GM12878 (cell line): Measurements from ENCODE around the gene UBE2E3. TPM values are rescaled to one million over a fixed set of nuclear protein-coding genes. Genes with fewer than 3 reads are reported as not detected.

ENCODE experiments used
- DPF2 ChIP-seq: fragments of 450-650 bp; IDR thresholded peaks from 2 replicates; pipeline ENCODE4 v1.6.1; 2017; ENCODE audit warnings: mild to moderate bottlenecking
- GATAD2B ChIP-seq: fragments of 450-650 bp; conservative IDR thresholded peaks from 2 replicates; pipeline ENCODE4 v1.6.1; 2017; ENCODE audit warnings: low read depth, mild to moderate bottlenecking, moderate library complexity
- HDGF ChIP-seq: fragments of 450-650 bp; IDR thresholded peaks from 2 replicates; pipeline ENCODE4 v1.6.1; 2016; ENCODE audit warnings: antibody characterized with exemption
- IKZF2 ChIP-seq, 2 experiments: fragments of 450-650 bp; IDR thresholded peaks; 2 replicates each; pipeline ENCODE4 v1.6.1; 2017; ENCODE audit warnings: mild to moderate bottlenecking in 2 of 2, moderate library complexity in 2 of 2
- MEF2A ChIP-seq: IDR thresholded peaks from 2 replicates; pipeline ENCODE4 v1.6.1; 2011; ENCODE audit warnings: low read depth, mild to moderate bottlenecking, low read length, moderate library complexity; ENCODE audit not compliant: insufficient read depth
- MYB ChIP-seq: fragments of 150-350 bp; IDR thresholded peaks from 2 replicates; pipeline ENCODE4 v1.6.1; 2014; ENCODE audit warnings: mild to moderate bottlenecking, low read depth, low read length, borderline replicate concordance
- NR2F1 ChIP-seq: fragments of 450-650 bp; conservative IDR thresholded peaks from 2 replicates; pipeline ENCODE4 v1.6.1; 2017; ENCODE audit warnings: mild to moderate bottlenecking
- SMAD5 ChIP-seq: IDR thresholded peaks from 2 replicates; pipeline ENCODE4 v1.6.1; 2016; ENCODE audit warnings: antibody characterized with exemption, low read depth
- YY1 ChIP-seq: IDR thresholded peaks from 2 replicates; pipeline ENCODE4 v1.6.1; 2011; ENCODE audit warnings: low read depth, mild to moderate bottlenecking, low read length
- ZBTB40 ChIP-seq: fragments of 450-650 bp; IDR thresholded peaks from 2 replicates; pipeline ENCODE4 v1.6.1; 2016; ENCODE audit warnings: mild to moderate bottlenecking, moderate library complexity, borderline replicate concordance
- ZNF217 ChIP-seq: fragments of 450-650 bp; IDR thresholded peaks from 2 replicates; pipeline ENCODE4 v1.6.1; 2017; ENCODE audit warnings: antibody characterized with exemption, mild to moderate bottlenecking
- ZNF274 ChIP-seq: IDR thresholded peaks from one replicate; pipeline ENCODE4 v1.8.0; 2011; ENCODE audit not compliant: insufficient read length, insufficient read depth
- ZNF384 ChIP-seq: IDR thresholded peaks from 2 replicates; pipeline ENCODE4 v1.6.1; 2012; ENCODE audit warnings: low read depth, mild to moderate bottlenecking, low read length, improper control_type of control experiment, borderline replicate concordance
- polyA plus RNA-seq, 11 experiments: library from polyadenylated mRNA; depleted of rRNA in 4 of 11; unstranded in 6 of 11; stranded (reverse) in 5 of 11; fragments of >200 nt; fragmentation: Nextera tagmentation in 4 of 11; fragmentation: Illumina TruSeq in 1 of 11; extraction: Ambion mirVana in 4 of 11; extraction: Trizol in 1 of 11; gene quantifications; 1 replicate in 1 of 11; 2 replicates in 10 of 11; pipeline versions ENCODE4 v1.2.1 to v1.2.3, GENCODE V29; 2011 to 2016; ENCODE audit warnings: inconsistent platforms in 2 of 11, missing spikeins in 2 of 11, low read depth in 1 of 11
- total RNA-seq, 4 experiments: library from RNA; depleted of rRNA in 3 of 4; stranded (reverse); fragments of >200 nt in 3 of 4; fragmentation: Illumina TruSeq in 1 of 4; extraction: Trizol in 1 of 4; gene quantifications; 2 replicates each; pipeline versions ENCODE4 v1.2.1 to v1.2.3, GENCODE V29; 2013 to 2021
- TF ChIP-seq, protein P1 (sequence below): fragments of 450-650 bp; IDR thresholded peaks from 2 replicates; pipeline ENCODE4 v1.6.1; 2018; ENCODE audit warnings: mild to moderate bottlenecking, low read depth, moderate library complexity; ENCODE audit not compliant: partially characterized antibody

UBE2E3 gene
- total and polyA plus RNA-seq, 10 of the 15 experiments (the other 5 are each of a cell fraction or from before 2014, with no cell fraction given): 14.9 to 50.0 (median 26.2) TPM

- TF ChIP-seq, protein P1, sequence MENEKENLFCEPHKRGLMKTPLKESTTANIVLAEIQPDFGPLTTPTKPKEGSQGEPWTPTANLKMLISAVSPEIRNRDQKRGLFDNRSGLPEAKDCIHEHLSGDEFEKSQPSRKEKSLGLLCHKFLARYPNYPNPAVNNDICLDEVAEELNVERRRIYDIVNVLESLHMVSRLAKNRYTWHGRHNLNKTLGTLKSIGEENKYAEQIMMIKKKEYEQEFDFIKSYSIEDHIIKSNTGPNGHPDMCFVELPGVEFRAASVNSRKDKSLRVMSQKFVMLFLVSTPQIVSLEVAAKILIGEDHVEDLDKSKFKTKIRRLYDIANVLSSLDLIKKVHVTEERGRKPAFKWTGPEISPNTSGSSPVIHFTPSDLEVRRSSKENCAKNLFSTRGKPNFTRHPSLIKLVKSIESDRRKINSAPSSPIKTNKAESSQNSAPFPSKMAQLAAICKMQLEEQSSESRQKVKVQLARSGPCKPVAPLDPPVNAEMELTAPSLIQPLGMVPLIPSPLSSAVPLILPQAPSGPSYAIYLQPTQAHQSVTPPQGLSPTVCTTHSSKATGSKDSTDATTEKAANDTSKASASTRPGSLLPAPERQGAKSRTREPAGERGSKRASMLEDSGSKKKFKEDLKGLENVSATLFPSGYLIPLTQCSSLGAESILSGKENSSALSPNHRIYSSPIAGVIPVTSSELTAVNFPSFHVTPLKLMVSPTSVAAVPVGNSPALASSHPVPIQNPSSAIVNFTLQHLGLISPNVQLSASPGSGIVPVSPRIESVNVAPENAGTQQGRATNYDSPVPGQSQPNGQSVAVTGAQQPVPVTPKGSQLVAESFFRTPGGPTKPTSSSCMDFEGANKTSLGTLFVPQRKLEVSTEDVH: no peak
- no peak for TF ChIP-seq MEF2A
- TF ChIP-seq IKZF2 (IDR thresholded peaks at IDR 0.05): no peak
- no peak for TF ChIP-seq DPF2
- TF ChIP-seq MYB: no peak
- TF ChIP-seq HDGF: no peak
- TF ChIP-seq ZNF384: no peak
- TF ChIP-seq GATAD2B: no peak
- TF ChIP-seq YY1: no peak
- no peak for TF ChIP-seq ZBTB40
- no peak for TF ChIP-seq ZNF274
- no peak for TF ChIP-seq ZNF217
- TF ChIP-seq SMAD5: no peak
- no peak for TF ChIP-seq NR2F1
- TF ChIP-seq, all 136 proteins: peak for 6
Observed at GRCh38 chr2:180990794-180991193, 10.4 kb downstream of the UBE2E3 start (continued).
